Measurements from ENCODE around the gene TPPP3. TPM values are rescaled to one million over a fixed set of nuclear protein-coding genes. Genes with fewer than 3 reads are reported as not detected.

Gene TPPP3
- total RNA-seq, 1 experiment from 2014 or later: not detected

- TF ChIP-seq CTCF (IDR thresholded peaks at IDR 0.05; ENCODE audit: unreplicated experiment): no peak
- Mint-ChIP-seq H3K9me3 (ENCODE audit: unreplicated experiment) (no peaks in the 10 kb centered on the region), H3K4me1 (ENCODE audit: insufficient read depth, unreplicated experiment) (no peaks in the 10 kb centered on the region), H3K27ac (ENCODE audit: low read depth, unreplicated experiment) (no peak overlapping the region), H3K27me3 (ENCODE audit: insufficient read depth, unreplicated experiment) (no peaks in the 10 kb centered on the region), H3K4me3 (ENCODE audit: unreplicated experiment) (no peak overlapping the region), H3K36me3 (ENCODE audit: insufficient read depth, unreplicated experiment) (no peaks in the 10 kb centered on the region)
- intact Hi-C loops (cut with micrococcal nuclease): no loop called here
- ChIA-PET POLR2A (no interaction called here), CTCF (no interaction called here)
- BruUV-seq (replicated peaks): no TSS peak
- DNase-seq (ENCODE audit: unreplicated experiment): no peak
Measured at GRCh38 chr16:67341250-67341649, 52.0 kb downstream of the TPPP3 start.

Other genes with a start within 250 kb of the TPPP3 start
- gene B3GNT9, start 242.5 kb downstream of the TPPP3 start, total RNA-seq (2022): 0.84 and 1.9 TPM in 2 replicates
- gene TRADD, start 233.6 kb downstream of the TPPP3 start, total RNA-seq (2022): 12.9 and 13.3 TPM in 2 replicates
- gene FBXL8, start 233.5 kb downstream of the TPPP3 start, total RNA-seq (2022): 15.9 and 17.2 TPM in 2 replicates
- 34.3 and 34.8 TPM in 2 replicates for gene HSF4, start 228.8 kb downstream of the TPPP3 start, total RNA-seq (2022)
- gene NOL3, start 223.0 kb downstream of the TPPP3 start, total RNA-seq (2022): 49.8 and 65.7 TPM in 2 replicates
- 18.1 and 18.7 TPM in 2 replicates for gene MATCAP1, start 209.5 kb downstream of the TPPP3 start, total RNA-seq (2022)
- not detected in 2 replicates for gene EXOC3L1, start 203.4 kb downstream of the TPPP3 start, total RNA-seq (2022)
- 81.0 and 85.5 TPM in 2 replicates for gene E2F4, start 201.3 kb downstream of the TPPP3 start, total RNA-seq (2022)
- 9.6 and 12.0 TPM in 2 replicates for gene ELMO3, start 194.4 kb downstream of the TPPP3 start, total RNA-seq (2022)
- gene TMEM208, start 166.4 kb downstream of the TPPP3 start, total RNA-seq (2022): 44.4 and 55.5 TPM in 2 replicates
- 12.1 and 14.7 TPM in 2 replicates for gene FHOD1, start 146.0 kb downstream of the TPPP3 start, total RNA-seq (2022)
- gene SLC9A5, start 144.5 kb downstream of the TPPP3 start, total RNA-seq (2022): 0.40 and 1.4 TPM in 2 replicates
- 30.4 and 32.7 TPM in 2 replicates for gene PLEKHG4, start 114.0 kb downstream of the TPPP3 start, total RNA-seq (2022)
- not detected in 2 replicates for gene KCTD19, start 66.8 kb downstream of the TPPP3 start, total RNA-seq (2022)
- not detected in 2 replicates for gene LRRC36, start 66.7 kb downstream of the TPPP3 start, total RNA-seq (2022)
- 5.9 and 7.6 TPM in 2 replicates for gene ZDHHC1, start 23.0 kb upstream of the TPPP3 start, total RNA-seq (2022)
- gene HSD11B2, start 37.6 kb upstream of the TPPP3 start, total RNA-seq (2022): 0.42 and 0.86 TPM in 2 replicates
- 50.5 and 50.7 TPM in 2 replicates for gene ATP6V0D1, start 87.7 kb upstream of the TPPP3 start, total RNA-seq (2022)
- gene AGRP, start 90.0 kb upstream of the TPPP3 start, total RNA-seq (2022): not detected in 2 replicates
- 43.2 and 69.1 TPM in 2 replicates for gene RIPOR1, start 135.3 kb upstream of the TPPP3 start, total RNA-seq (2022)
- gene CTCF, start 169.0 kb upstream of the TPPP3 start, total RNA-seq (2022): 29.7 and 40.6 TPM in 2 replicates

Measured in MCF 10A (cell line).